WTC11 (cell line): ENCODE results near the gene VWF. TPM values are rescaled to one million over a fixed set of nuclear protein-coding genes. Genes with fewer than 3 reads are reported as not detected.

ENCODE experiments used
- ATAC-seq: fragments of 200-7000 bp; cut with Tn5 transposase; 2 replicates; pipeline ENCODE4 v1.10.0; 2021; ENCODE audit warnings: mild to moderate bottlenecking, moderate library complexity
- CTCF ChIA-PET: fragments of 300-600 bp; sonication (Branson Sonifier 250); formaldehyde crosslinking; loops from one replicate; lab custom pipeline; 2021; ENCODE audit warnings: antibody characterized with exemption; lab: Charles Lee
- POLR2A ChIA-PET: fragments of 350-600 bp; sonication (Branson Sonifier 250); formaldehyde crosslinking; loops from one replicate; lab custom pipeline; 2021; ENCODE audit warnings: antibody characterized with exemption; lab: Charles Lee
- DNase-seq: peaks from one replicate; pipeline ENCODE4 v3.0.0; 2021; ENCODE audit warnings: low spot score
- H3K27ac Mint-ChIP-seq: 2 replicates; pipeline ENCODE4 v1.8.0; 2021; ENCODE audit warnings: mixed read lengths
- H3K27me3 Mint-ChIP-seq: 2 replicates; pipeline ENCODE4 v1.8.0; 2021; ENCODE audit warnings: low read depth, mild to moderate bottlenecking, moderate library complexity, mixed read lengths
- H3K36me3 Mint-ChIP-seq: 2 replicates; pipeline ENCODE4 v1.8.0; 2021; ENCODE audit warnings: mixed read lengths
- H3K4me1 Mint-ChIP-seq: 2 replicates; pipeline ENCODE4 v1.8.0; 2022; ENCODE audit warnings: mixed read lengths
- H3K4me3 Mint-ChIP-seq: 2 replicates; pipeline ENCODE4 v1.8.0; 2021; ENCODE audit warnings: mild to moderate bottlenecking, moderate library complexity, mixed read lengths
- H3K9me3 Mint-ChIP-seq: 2 replicates; pipeline ENCODE4 v1.8.0; 2021; ENCODE audit warnings: mixed read lengths
- EMX1 ChIP-seq: fragments of 250-450 bp; sonication (Bioruptor Pico); IDR thresholded peaks from 2 replicates; pipeline ENCODE4 v1.8.0; 2021; ENCODE audit warnings: mild to moderate bottlenecking
- NR2C2 ChIP-seq: sonication (generic); formaldehyde crosslinking; IDR thresholded peaks from 2 replicates; pipeline ENCODE4 v1.8.0; 2022; ENCODE audit warnings: mild to moderate bottlenecking, missing genetic modification reagents
- PRRX2 ChIP-seq: fragments of 250-450 bp; sonication (Bioruptor Pico); IDR thresholded peaks from 2 replicates; pipeline ENCODE4 v1.8.0; 2021; ENCODE audit warnings: mild to moderate bottlenecking
- SMAD4 ChIP-seq: sonication (generic); formaldehyde crosslinking; IDR thresholded peaks from 2 replicates; pipeline ENCODE4 v1.8.0; 2022; ENCODE audit warnings: mild to moderate bottlenecking, missing genetic modification reagents
- USF1 ChIP-seq: sonication (generic); formaldehyde crosslinking; IDR thresholded peaks from 2 replicates; pipeline ENCODE4 v1.8.0; 2022; ENCODE audit warnings: mild to moderate bottlenecking, missing genetic modification reagents
- ZNF317 ChIP-seq: sonication (generic); formaldehyde crosslinking; IDR thresholded peaks from 2 replicates; pipeline ENCODE4 v1.8.1; 2023; ENCODE audit warnings: low read depth, mild to moderate bottlenecking, moderate library complexity, missing genetic modification reagents, borderline replicate concordance
- ZNF416 ChIP-seq: fragments of 250-450 bp; sonication (Bioruptor Pico); IDR thresholded peaks from 2 replicates; pipeline ENCODE4 v1.9.0; 2021; ENCODE audit warnings: mild to moderate bottlenecking, inconsistent platforms
- ZNF671 ChIP-seq: fragments of 250-450 bp; sonication (Bioruptor Pico); IDR thresholded peaks from 2 replicates; pipeline ENCODE4 v1.8.0; 2021; ENCODE audit warnings: mild to moderate bottlenecking
- total RNA-seq: library from RNA; stranded (reverse); gene quantifications from 3 replicates; pipeline ENCODE4 v1.2.3, GENCODE V29; 2021
- TF ChIP-seq, protein P1 (sequence below): sonication (generic); formaldehyde crosslinking; IDR thresholded peaks from 2 replicates; pipeline ENCODE4 v1.8.1; 2023; ENCODE audit warnings: mild to moderate bottlenecking, missing genetic modification reagents, moderate library complexity
- TF ChIP-seq, protein P2 (sequence below): fragments of 250-450 bp; sonication (Bioruptor Pico); IDR thresholded peaks from 2 replicates; pipeline ENCODE4 v1.9.0; 2021; ENCODE audit warnings: mild to moderate bottlenecking, borderline replicate concordance
- TF ChIP-seq, protein P3 (sequence below): fragments of 250-450 bp; sonication (Bioruptor Pico); conservative IDR thresholded peaks from 2 replicates; pipeline ENCODE4 v1.9.0; 2021; ENCODE audit warnings: mild to moderate bottlenecking
- TF ChIP-seq, protein P4 (sequence below): sonication (generic); formaldehyde crosslinking; IDR thresholded peaks from 2 replicates; pipeline ENCODE4 v1.8.1; 2022; ENCODE audit warnings: mild to moderate bottlenecking, missing genetic modification reagents, moderate library complexity, borderline replicate concordance

The VWF gene
- total RNA-seq, 1 experiment from 2014 or later = 0.48 TPM

DNA sequence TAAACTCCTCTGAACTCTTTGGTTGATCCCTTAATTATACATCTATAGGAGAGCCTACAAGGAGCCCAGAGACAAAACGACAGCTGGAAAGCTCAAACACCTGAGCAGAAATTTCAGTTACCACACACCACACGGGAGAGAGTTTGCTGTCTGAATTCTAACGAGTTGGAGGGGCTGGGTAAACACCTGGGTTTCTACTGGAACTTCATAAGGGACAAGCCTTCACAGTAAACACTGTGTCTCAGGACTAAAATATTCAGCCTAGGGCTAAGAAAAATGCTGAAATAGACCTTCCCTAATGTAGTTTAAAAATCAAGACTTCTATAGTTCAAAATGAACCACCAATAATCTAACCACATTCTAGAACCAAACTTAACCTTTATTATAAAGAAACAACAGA lies 169.8 kb downstream of the VWF start:
- POLR2A ChIA-PET = no interaction called here
- Mint-ChIP-seq H3K27ac (no peak overlapping the region), H3K4me3 (no peak overlapping the region), H3K27me3 (peaks cover 4% of the 10 kb centered on the region), H3K36me3 (no peaks in the 10 kb centered on the region), H3K9me3 (peaks cover 7% of the 10 kb centered on the region; the same call in 1 of the 2 replicates), H3K4me1 (peaks cover 2% of the 10 kb centered on the region; the same call in 1 of the 2 replicates)
- CTCF ChIA-PET = no interaction called here
- DNase-seq = no peak
- TF ChIP-seq EMX1 (CRISPR knock-in tag) (no peak), ZNF671 (CRISPR knock-in tag) (no peak), SMAD4 (CRISPR knock-in tag) (no peak)
- TF ChIP-seq, protein P1, sequence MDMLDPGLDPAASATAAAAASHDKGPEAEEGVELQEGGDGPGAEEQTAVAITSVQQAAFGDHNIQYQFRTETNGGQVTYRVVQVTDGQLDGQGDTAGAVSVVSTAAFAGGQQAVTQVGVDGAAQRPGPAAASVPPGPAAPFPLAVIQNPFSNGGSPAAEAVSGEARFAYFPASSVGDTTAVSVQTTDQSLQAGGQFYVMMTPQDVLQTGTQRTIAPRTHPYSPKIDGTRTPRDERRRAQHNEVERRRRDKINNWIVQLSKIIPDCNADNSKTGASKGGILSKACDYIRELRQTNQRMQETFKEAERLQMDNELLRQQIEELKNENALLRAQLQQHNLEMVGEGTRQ = no peak
- ATAC-seq = no peak

- no peak for TF ChIP-seq USF1
- TF ChIP-seq ZNF317 (CRISPR knock-in tag) = no peak
- no peak for TF ChIP-seq ZNF416 (CRISPR knock-in tag)
- no peak for TF ChIP-seq NR2C2
- TF ChIP-seq, protein P2, sequence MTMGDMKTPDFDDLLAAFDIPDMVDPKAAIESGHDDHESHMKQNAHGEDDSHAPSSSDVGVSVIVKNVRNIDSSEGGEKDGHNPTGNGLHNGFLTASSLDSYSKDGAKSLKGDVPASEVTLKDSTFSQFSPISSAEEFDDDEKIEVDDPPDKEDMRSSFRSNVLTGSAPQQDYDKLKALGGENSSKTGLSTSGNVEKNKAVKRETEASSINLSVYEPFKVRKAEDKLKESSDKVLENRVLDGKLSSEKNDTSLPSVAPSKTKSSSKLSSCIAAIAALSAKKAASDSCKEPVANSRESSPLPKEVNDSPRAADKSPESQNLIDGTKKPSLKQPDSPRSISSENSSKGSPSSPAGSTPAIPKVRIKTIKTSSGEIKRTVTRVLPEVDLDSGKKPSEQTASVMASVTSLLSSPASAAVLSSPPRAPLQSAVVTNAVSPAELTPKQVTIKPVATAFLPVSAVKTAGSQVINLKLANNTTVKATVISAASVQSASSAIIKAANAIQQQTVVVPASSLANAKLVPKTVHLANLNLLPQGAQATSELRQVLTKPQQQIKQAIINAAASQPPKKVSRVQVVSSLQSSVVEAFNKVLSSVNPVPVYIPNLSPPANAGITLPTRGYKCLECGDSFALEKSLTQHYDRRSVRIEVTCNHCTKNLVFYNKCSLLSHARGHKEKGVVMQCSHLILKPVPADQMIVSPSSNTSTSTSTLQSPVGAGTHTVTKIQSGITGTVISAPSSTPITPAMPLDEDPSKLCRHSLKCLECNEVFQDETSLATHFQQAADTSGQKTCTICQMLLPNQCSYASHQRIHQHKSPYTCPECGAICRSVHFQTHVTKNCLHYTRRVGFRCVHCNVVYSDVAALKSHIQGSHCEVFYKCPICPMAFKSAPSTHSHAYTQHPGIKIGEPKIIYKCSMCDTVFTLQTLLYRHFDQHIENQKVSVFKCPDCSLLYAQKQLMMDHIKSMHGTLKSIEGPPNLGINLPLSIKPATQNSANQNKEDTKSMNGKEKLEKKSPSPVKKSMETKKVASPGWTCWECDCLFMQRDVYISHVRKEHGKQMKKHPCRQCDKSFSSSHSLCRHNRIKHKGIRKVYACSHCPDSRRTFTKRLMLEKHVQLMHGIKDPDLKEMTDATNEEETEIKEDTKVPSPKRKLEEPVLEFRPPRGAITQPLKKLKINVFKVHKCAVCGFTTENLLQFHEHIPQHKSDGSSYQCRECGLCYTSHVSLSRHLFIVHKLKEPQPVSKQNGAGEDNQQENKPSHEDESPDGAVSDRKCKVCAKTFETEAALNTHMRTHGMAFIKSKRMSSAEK (CRISPR knock-in tag) = no peak
- TF ChIP-seq PRRX2 (CRISPR knock-in tag) = no peak
- TF ChIP-seq ZNF671 (CRISPR knock-in tag) = no peak
- TF ChIP-seq, protein P3, sequence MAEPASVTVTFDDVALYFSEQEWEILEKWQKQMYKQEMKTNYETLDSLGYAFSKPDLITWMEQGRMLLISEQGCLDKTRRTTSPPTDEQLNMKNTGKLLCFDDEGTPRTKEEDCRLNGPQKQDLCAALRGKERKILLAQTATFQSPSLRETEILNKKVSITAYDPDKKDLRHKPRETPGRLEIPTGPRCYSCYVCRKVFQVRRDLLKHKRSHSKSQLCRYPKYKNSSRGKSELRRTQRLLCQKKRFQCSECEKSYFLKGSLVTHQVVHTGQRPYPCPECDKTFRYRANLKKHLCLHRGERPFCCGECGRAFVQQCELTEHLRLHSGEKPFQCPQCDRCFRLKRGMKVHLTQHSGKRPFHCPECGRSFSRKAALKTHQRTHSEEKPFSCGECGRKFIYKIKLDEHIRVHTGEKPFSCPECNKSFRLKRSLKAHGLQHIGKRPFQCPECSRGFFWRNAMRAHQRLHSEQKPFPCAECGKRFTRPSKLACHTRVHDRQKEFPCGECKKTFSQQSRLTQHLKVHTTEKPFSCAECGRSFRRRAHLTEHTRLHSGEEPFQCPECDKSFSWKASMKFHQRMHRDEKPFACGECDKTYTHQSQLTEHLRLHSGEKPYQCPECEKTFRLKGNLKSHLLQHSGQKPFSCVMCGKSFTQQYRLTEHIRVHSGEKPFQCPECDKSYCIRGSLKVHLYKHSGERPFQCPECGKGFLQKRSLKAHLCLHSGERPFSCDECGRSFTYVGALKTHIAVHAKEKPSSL (CRISPR knock-in tag) = no peak
- TF ChIP-seq, protein P4, sequence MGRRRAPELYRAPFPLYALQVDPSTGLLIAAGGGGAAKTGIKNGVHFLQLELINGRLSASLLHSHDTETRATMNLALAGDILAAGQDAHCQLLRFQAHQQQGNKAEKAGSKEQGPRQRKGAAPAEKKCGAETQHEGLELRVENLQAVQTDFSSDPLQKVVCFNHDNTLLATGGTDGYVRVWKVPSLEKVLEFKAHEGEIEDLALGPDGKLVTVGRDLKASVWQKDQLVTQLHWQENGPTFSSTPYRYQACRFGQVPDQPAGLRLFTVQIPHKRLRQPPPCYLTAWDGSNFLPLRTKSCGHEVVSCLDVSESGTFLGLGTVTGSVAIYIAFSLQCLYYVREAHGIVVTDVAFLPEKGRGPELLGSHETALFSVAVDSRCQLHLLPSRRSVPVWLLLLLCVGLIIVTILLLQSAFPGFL = no peak
- POLR2A ChIA-PET = interaction anchor here (0.6 kb wide), 1 partner anchor 369 kb away, joined by 3 read pairs; no protein-coding TSS in a partner anchor
- Mint-ChIP-seq H3K4me3 (no peak overlapping the region), H3K27ac (no peak overlapping the region), H3K4me1 (peaks cover 3% of the 10 kb centered on the region; the same call in 1 of the 2 replicates), H3K9me3 (peaks cover 7% of the 10 kb centered on the region; the same call in 1 of the 2 replicates), H3K27me3 (peaks cover 6% of the 10 kb centered on the region), H3K36me3 (no peaks in the 10 kb centered on the region)
- DNase-seq (no peak), ATAC-seq (no peak)
- CTCF ChIA-PET = no interaction called here
These were observed 170.5 kb downstream of the VWF start for GRCh38 chr12:5953835-5954586.
